Prostate gland (tissue), 2 donors: ENCODE data around the gene RNF19B.

ENCODE experiments used
- CTCF ChIP-seq, 4 experiments: fragments of 200-600 bp in 2 of 4; fragments of 450-650 bp in 2 of 4; sonication (generic) in 2 of 4; IDR thresholded peaks; 1 replicate in 3 of 4; 2 replicates in 1 of 4; pipeline ENCODE4 v1.5.1; 2016 to 2019; ENCODE audit warnings: antibody characterized with exemption in 4 of 4, mild to moderate bottlenecking in 2 of 4, moderate library complexity in 2 of 4
- POLR2A ChIP-seq: fragments of 450-650 bp; IDR thresholded peaks from one replicate; pipeline ENCODE4 v1.6.1; 2016; ENCODE audit warnings: antibody characterized with exemption, mild to moderate bottlenecking

- no peak for TF ChIP-seq POLR2A
- TF ChIP-seq CTCF (IDR thresholded peaks at IDR 0.05), result no peak
Observed at GRCh38 chr1:32988665-32989064, 24.1 kb upstream of the RNF19B start.
